OCI-M2 (cell line): Measurements from ENCODE around the gene SLC25A42.

Experiments used
- DNase-seq: peaks from one replicate; lab custom pipeline; 2025; ENCODE audit not compliant: unreplicated experiment; lab: John Stamatoyannopoulos, UW

Gene SLC25A42

DNA sequence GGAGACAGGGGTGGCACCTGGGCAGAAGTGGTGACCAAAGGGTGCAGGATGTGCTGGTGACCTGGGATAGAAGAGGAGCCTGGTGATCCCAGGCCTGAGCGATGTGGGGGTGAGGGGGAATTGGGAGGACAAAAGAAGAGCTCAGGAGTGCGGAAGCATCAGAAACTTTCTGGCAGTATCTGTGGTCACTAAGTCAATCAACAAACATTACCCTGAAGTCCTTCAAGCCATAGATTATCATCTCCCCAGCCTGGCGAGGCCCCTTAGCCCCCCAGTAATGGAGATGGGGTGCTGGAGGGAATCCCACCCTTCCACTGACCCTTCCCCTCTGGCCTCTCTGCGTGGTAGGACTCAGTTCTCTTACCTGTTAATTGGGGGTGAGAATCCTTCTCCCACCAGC lies 95.7 kb downstream of the SLC25A42 start:
- DNase-seq, result no peak

GRCh38 chr19:19160461-19161035 lies 96.8 kb downstream of the SLC25A42 start:
- DNase-seq, result no peak

DNA sequence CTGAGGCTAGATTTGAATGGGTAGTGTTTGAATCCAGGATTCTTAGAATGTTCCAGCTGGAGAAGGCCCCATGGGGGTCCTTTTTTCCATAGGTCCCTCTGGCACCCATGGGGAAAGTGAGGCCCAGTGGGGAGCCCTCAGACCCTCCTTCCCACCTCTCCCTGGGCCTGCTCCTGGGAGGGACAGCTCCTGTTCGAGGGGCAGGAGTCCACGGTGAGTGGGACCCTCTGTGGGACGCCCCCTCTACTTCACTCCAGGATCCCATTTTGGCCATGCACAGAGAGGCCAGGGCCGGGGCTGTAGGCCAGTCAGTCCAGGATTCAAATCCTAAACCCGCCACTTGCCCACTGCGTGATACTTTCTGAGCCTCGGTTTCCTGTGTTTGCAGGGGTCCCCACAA lies 98.7 kb downstream of the SLC25A42 start:
- no peak for DNase-seq
